ENCODE measurements around the gene DNAJC19. TPM values are rescaled to one million over a fixed set of nuclear protein-coding genes. Genes with fewer than 3 reads are reported as not detected.
"Not testable (repeated sequence)": the region's sequence is repeated elsewhere in the genome, so short reads cannot be mapped to it uniquely, and the experiment has no call there.

DNAJC19 gene
- 10 to 100 TPM; 49.1 to 56.6 TPM for total RNA-seq

GRCh38 chr3:180989291-180990163, at the start of gene DNAJC19:
Gene DNAJC19 (minus strand): TSS chr3:180989736. CDS start chr3:180989602, 134 bp downstream.
- Mint-ChIP-seq H3K4me1 (ENCODE audit: low read depth) (peaks cover 28% of the 10 kb centered on the region), H3K27me3 (ENCODE audit: low read depth) (no peaks in the 10 kb centered on the region), H3K36me3 (ENCODE audit: low read depth) (peaks cover 13% of the 10 kb centered on the region), H3K4me3 (peak within 1 kb of the TSS; percentile 91), H3K27ac (peak within 1 kb of the TSS; percentile 92), H3K9me3 (ENCODE audit: insufficient read depth) (no peaks in the 10 kb centered on the region)
- peak; percentile 97 for ATAC-seq
- DNase-seq: peak; percentile 94
- ChIA-PET CTCF (no interaction called here), POLR2A (interaction anchor here (1.0 kb wide), 1 partner anchor 77 kb away, joined by 8 read pairs; the partner anchor contains the start of gene FXR1)

DNA sequence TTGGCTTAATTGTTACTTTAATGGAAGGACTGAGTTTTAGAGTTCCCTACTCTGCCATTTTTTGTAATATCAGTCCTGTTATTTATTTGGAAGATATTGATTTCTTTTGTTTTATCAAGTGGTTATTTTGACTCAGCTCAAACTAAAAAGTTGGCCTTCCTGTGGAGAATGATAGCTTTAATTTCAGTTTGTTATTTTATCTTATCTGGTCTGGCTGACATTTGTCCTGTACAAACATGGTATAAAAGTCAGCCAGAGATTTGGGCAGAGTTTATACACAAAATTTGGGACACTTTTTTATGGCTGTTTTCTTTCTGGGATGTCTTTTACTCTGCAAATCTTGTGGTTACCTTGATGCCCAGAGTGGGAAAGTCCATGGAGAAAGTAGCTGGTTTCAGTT, 41.4 kb upstream of the DNAJC19 start:
- CTCF ChIA-PET: no interaction called here
- peaks cover 6% of the 10 kb centered on the region for H3K9me3 Mint-ChIP-seq (ENCODE audit: insufficient read depth)
- POLR2A ChIA-PET: no interaction called here
- ATAC-seq: no peak
- no peak overlapping the region for H3K27ac Mint-ChIP-seq
- H3K27me3 Mint-ChIP-seq (ENCODE audit: low read depth): no peaks in the 10 kb centered on the region
- no peaks in the 10 kb centered on the region for H3K4me1 Mint-ChIP-seq (ENCODE audit: low read depth)
- no peak for DNase-seq
- H3K4me3 Mint-ChIP-seq: no peak overlapping the region
- no peaks in the 10 kb centered on the region for H3K36me3 Mint-ChIP-seq (ENCODE audit: low read depth)

- no peaks in the 10 kb centered on the region for H3K36me3 Mint-ChIP-seq (ENCODE audit: low read depth)
- H3K27me3 Mint-ChIP-seq (ENCODE audit: low read depth): no peaks in the 10 kb centered on the region
- H3K4me3 Mint-ChIP-seq: no peak overlapping the region
- ATAC-seq (no peak), DNase-seq (no peak)
- H3K9me3 Mint-ChIP-seq (ENCODE audit: insufficient read depth): peaks cover 8% of the 10 kb centered on the region
- no peak overlapping the region for H3K27ac Mint-ChIP-seq
- no peaks in the 10 kb centered on the region for H3K4me1 Mint-ChIP-seq (ENCODE audit: low read depth)
- ChIA-PET POLR2A (no interaction called here), CTCF (no interaction called here)
Measured at GRCh38 chr3:181025204-181025603, 35.7 kb upstream of the DNAJC19 start.

DNA sequence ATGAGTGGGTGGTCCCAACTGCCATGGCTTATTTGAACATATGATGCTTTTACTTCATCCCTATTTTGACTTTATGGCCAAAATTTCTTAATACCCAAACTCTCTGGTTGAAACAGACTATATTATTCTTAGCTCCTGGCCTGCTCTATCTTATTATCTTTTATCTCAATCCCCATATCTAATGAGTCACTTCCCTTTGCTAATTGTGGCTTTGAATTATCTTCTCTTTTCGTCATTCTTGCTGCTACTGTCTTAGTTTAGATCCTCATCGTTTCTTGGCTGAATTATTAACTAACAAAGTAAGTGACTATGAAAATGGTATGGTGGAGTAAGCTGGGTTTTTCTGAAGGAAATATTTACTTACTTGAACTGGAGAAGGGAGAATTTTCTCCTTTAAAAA, 28.2 kb upstream of the DNAJC19 start:
- no peak for DNase-seq
- Mint-ChIP-seq H3K36me3 (ENCODE audit: low read depth) (no peaks in the 10 kb centered on the region), H3K27me3 (ENCODE audit: low read depth) (no peaks in the 10 kb centered on the region), H3K9me3 (ENCODE audit: insufficient read depth) (no peaks in the 10 kb centered on the region), H3K27ac (no peak overlapping the region), H3K4me1 (ENCODE audit: low read depth) (no peaks in the 10 kb centered on the region), H3K4me3 (no peak overlapping the region)
- POLR2A ChIA-PET: no interaction called here
- CTCF ChIA-PET: no interaction called here
- no peak for ATAC-seq

- Mint-ChIP-seq H3K9me3 (ENCODE audit: insufficient read depth) (no peaks in the 10 kb centered on the region), H3K27me3 (ENCODE audit: low read depth) (no peaks in the 10 kb centered on the region), H3K4me3 (no peak overlapping the region), H3K36me3 (ENCODE audit: low read depth) (no peaks in the 10 kb centered on the region), H3K4me1 (ENCODE audit: low read depth) (no peaks in the 10 kb centered on the region), H3K27ac (no peak overlapping the region)
- POLR2A ChIA-PET: no interaction called here
- ATAC-seq (no peak), DNase-seq (no peak)
- CTCF ChIA-PET: no interaction called here
Measured at GRCh38 chr3:181009225-181009624, 19.7 kb upstream of the DNAJC19 start.

DNA sequence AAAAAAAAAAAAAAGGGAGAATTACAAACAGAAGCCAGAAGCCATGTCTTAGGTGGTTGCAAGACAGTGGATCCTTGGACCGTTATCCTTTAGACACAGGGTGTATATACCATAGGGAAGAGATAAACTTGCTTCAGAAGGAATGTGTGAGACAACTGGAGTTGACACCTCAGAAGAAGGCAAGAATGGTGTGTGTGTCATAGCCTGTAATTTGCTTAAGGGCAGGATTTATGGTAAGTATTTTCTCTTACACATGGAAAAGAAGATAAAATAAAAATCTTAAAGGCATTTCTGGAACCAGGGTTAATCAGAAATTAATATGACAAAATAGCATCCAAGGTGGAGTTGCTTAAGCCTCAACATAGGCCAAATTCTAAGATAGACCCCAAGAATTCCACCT, 19.3 kb upstream of the DNAJC19 start:
- H3K9me3 Mint-ChIP-seq (ENCODE audit: insufficient read depth): no peaks in the 10 kb centered on the region
- no peaks in the 10 kb centered on the region for H3K27me3 Mint-ChIP-seq (ENCODE audit: low read depth)
- ATAC-seq: no peak
- POLR2A ChIA-PET: no interaction called here
- no peak overlapping the region for H3K4me3 Mint-ChIP-seq
- H3K27ac Mint-ChIP-seq: no peak overlapping the region
- no peaks in the 10 kb centered on the region for H3K4me1 Mint-ChIP-seq (ENCODE audit: low read depth)
- CTCF ChIA-PET: no interaction called here
- no peaks in the 10 kb centered on the region for H3K36me3 Mint-ChIP-seq (ENCODE audit: low read depth)
- DNase-seq: no peak

DNA sequence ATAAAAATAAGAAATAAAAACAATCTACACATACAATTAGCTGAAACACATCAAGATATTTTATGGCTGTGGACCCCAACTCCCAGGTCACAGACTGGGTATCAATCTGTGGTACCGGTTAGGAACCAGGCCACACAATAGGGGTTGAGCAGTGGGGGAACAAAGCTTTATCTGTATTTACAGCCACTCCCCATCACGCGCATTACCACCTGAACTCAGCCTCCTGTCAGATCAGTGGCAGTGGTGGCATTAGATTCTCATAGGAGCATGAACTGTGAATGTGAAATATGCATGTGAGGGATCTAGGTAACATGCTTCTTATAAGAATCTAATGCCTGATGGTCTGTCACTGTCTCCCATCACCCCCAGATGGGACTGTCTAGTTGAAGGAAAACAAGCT, 17.7 kb upstream of the DNAJC19 start:
- CTCF ChIA-PET: no interaction called here
- H3K4me3 Mint-ChIP-seq: no peak overlapping the region
- DNase-seq (no peak), ATAC-seq (no peak)
- POLR2A ChIA-PET: no interaction called here
- H3K27me3 Mint-ChIP-seq (ENCODE audit: low read depth): no peaks in the 10 kb centered on the region
- no peaks in the 10 kb centered on the region for H3K36me3 Mint-ChIP-seq (ENCODE audit: low read depth)
- no peak overlapping the region for H3K27ac Mint-ChIP-seq
- no peaks in the 10 kb centered on the region for H3K4me1 Mint-ChIP-seq (ENCODE audit: low read depth)
- H3K9me3 Mint-ChIP-seq (ENCODE audit: insufficient read depth): no peaks in the 10 kb centered on the region

DNA sequence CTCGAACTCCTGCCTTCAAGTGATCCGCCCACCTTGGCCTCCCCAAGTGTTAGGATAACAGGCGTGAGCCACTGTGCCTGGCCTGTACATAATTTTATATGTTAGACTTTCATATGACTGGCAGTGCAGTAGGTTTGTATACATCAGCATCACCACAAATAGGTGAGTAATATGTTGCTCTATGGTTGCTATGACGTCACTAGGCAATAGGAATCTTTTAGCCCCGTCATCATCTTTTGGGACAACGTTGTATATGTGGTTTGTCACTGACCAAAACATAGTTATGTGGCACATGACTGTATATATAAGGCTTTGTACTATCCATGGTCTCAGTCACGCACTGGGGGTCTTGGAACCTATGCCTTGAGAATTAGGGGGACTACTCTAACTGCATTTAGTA, 17.0 kb upstream of the DNAJC19 start:
- no peak overlapping the region for H3K27ac Mint-ChIP-seq
- ATAC-seq (no peak), DNase-seq (no peak)
- no peaks in the 10 kb centered on the region for H3K27me3 Mint-ChIP-seq (ENCODE audit: low read depth)
- no peaks in the 10 kb centered on the region for H3K36me3 Mint-ChIP-seq (ENCODE audit: low read depth)
- H3K4me3 Mint-ChIP-seq: no peak overlapping the region
- ChIA-PET POLR2A (no interaction called here), CTCF (no interaction called here)
- no peaks in the 10 kb centered on the region for H3K9me3 Mint-ChIP-seq (ENCODE audit: insufficient read depth)
- H3K4me1 Mint-ChIP-seq (ENCODE audit: low read depth): no peaks in the 10 kb centered on the region

- H3K4me3 Mint-ChIP-seq; POLR2A ChIA-PET; DNase-seq; H3K36me3 Mint-ChIP-seq (ENCODE audit: low read depth); H3K27ac Mint-ChIP-seq; H3K4me1 Mint-ChIP-seq (ENCODE audit: low read depth); CTCF ChIA-PET; H3K27me3 Mint-ChIP-seq (ENCODE audit: low read depth); ATAC-seq: not testable (repeated sequence)
- peaks cover 13% of the 10 kb centered on the region for H3K9me3 Mint-ChIP-seq (ENCODE audit: insufficient read depth)
Measured at GRCh38 chr3:181003469-181003868, 13.9 kb upstream of the DNAJC19 start.

GRCh38 chr3:181002331-181002730, 12.8 kb upstream of the DNAJC19 start:
- DNase-seq; H3K27me3 Mint-ChIP-seq (ENCODE audit: low read depth); POLR2A ChIA-PET; H3K27ac Mint-ChIP-seq; H3K4me1 Mint-ChIP-seq (ENCODE audit: low read depth); H3K4me3 Mint-ChIP-seq; ATAC-seq; CTCF ChIA-PET; H3K36me3 Mint-ChIP-seq (ENCODE audit: low read depth): not testable (repeated sequence)
- H3K9me3 Mint-ChIP-seq (ENCODE audit: insufficient read depth): peaks cover 13% of the 10 kb centered on the region

DNA sequence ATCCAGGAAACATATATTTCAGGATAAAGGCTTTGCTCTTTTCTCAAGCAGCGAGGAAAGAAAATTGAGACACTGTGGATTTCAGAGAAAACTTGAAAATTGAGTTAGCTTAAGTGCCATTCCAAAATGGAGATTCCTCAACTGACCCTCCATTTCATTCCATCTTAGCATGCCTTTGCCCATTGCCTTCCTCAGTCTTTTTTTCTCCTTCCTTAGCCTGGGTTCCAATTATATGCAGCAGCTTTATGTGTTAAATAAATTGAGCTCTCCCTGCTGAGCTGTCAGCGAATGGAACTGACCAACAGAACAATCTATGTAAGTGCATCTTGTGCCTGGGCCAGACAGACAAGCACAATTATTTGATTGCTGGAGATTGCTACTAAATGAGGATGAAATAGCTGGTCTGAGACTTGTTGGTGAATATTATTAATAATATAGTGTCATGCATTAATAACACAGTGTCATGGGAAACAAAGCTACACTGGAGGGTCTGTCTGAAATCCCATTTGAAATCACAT, 6.9 kb upstream of the DNAJC19 start:
- ChIA-PET POLR2A (no interaction called here), CTCF (no interaction called here)
- Mint-ChIP-seq H3K4me1 (ENCODE audit: low read depth) (no peaks in the 10 kb centered on the region), H3K9me3 (ENCODE audit: insufficient read depth) (peaks cover 12% of the 10 kb centered on the region), H3K36me3 (ENCODE audit: low read depth) (no peaks in the 10 kb centered on the region), H3K4me3 (no peak overlapping the region), H3K27ac (no peak overlapping the region), H3K27me3 (ENCODE audit: low read depth) (peaks cover 3% of the 10 kb centered on the region)
- no peak for ATAC-seq
- no peak for DNase-seq

- H3K4me1 Mint-ChIP-seq (ENCODE audit: low read depth): peaks cover 28% of the 10 kb centered on the region
- DNase-seq (no peak), ATAC-seq (no peak)
- H3K36me3 Mint-ChIP-seq (ENCODE audit: low read depth): peaks cover 11% of the 10 kb centered on the region
- no peak overlapping the region for H3K27ac Mint-ChIP-seq
- CTCF ChIA-PET: interaction anchor here (1.3 kb wide), 1 partner anchor 78 kb away, joined by 5 read pairs; the partner anchor contains the start of gene FXR1
- H3K4me3 Mint-ChIP-seq: peak overlapping the region; percentile 91
- no peaks in the 10 kb centered on the region for H3K9me3 Mint-ChIP-seq (ENCODE audit: insufficient read depth)
- H3K27me3 Mint-ChIP-seq (ENCODE audit: low read depth): peaks cover 3% of the 10 kb centered on the region
- POLR2A ChIA-PET: no interaction called here
Measured at GRCh38 chr3:180990505-180990904, 969 bp upstream of the DNAJC19 start.

Data from activated CD8-positive, alpha-beta T cell treated with anti-CD3 and anti-CD28 coated beads, Interleukin-2, amount 10 ng/mL, durations not matched to agents 7 days and 5 days (primary cell).